HG03460 (cell line): Measurements from ENCODE around the gene FAAP100.
"Not testable (repeated sequence)": the region's sequence is repeated elsewhere in the genome, so short reads cannot be mapped to it uniquely, and the experiment has no call there.

Experiments used
- ATAC-seq: cut with Tn5 transposase; IDR thresholded peaks from one replicate; pipeline ENCODE4 v1.9.1; 2021; ENCODE audit not compliant: unreplicated experiment

Gene FAAP100

GRCh38 chr17:81539571-81539900 is 12.6 kb downstream of the FAAP100 start:
- ATAC-seq, result no peak

GRCh38 chr17:81538651-81539570 is 13.2 kb downstream of the FAAP100 start:
- ATAC-seq, result no peak

- ATAC-seq, result no peak
Measured at GRCh38 chr17:81537856-81538555, 14.1 kb downstream of the FAAP100 start.

DNA sequence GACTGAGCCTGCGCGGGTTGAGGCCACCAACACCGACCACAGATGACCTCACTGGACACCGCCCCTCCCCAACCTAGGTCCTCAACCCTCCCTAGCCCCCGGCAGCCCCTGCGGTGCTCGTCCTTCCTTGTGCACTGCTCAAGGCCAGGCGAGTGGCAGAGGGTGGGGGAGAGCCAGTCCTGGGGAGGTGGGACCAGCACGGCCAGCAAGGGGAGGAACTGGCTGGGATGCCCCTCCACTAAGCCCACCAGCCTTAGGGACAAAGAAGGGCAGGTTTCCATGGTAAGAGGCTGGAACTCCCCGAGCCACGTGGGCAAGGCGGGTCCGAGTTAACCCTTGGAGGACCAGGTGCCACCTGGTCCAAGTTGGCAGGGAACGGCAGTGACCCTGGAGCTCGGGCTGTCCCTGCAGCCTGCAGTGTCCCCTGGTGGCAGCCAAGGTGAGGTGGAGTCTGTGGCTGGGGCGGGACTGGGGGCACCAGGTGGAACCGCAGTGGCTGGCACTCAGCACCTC is 14.8 kb downstream of the FAAP100 start:
- ATAC-seq, result no peak

- no peak for ATAC-seq
Measured at GRCh38 chr17:81536299-81537290, 15.6 kb downstream of the FAAP100 start.

DNA sequence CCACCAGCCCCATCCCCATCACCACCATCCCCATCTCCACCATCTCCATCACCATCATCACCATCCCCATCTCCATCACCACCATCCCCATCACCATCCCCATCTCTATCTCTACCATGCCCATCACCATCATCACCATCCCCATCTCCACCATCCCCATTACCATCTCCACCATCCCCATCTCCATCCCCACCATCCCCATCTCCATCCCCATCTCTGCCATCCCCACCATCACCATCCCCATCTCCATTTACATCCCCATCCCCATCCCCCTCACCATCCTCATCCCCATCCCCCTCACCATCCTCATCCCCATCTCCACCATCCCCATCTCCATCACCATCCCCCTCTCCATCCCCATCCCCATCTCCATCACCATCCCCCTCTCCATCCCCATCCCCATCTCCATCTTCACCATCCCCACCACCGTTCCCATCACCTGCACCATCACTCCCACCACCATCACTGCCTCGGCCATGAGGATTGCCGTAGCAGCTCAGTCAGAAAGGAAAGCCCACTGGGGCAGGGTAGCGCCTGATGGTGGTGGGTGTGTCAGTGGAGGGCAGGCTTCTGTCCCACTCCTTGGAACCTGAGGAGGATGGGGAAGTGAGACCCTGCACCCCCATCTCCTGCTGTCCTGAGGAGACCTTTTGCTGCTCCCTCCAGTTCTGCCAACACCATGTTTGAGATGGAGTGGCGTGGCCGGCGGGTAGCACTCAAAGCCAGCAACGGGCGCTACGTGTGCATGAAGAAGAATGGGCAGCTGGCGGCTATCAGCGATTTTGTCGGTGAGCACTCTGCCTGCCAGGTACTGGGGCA is 16.5 kb downstream of the FAAP100 start:
- no peak for ATAC-seq

DNA sequence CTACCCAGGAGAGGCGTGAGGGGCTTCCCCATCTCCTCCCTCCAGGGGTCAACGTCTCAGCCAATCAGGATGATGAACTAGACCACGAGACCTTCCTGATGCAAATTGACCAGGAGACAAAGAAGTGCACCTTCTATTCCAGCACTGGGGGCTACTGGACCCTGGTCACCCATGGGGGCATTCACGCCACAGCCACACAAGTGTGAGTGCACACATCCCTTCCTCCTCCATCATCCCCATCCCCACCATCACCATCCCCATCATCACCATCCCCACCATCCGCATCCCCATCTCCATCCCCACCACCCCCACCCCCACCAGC is 17.2 kb downstream of the FAAP100 start:
- ATAC-seq, result no peak

- ATAC-seq, result no peak
Measured at GRCh38 chr17:81534157-81535006, 17.8 kb downstream of the FAAP100 start.

DNA sequence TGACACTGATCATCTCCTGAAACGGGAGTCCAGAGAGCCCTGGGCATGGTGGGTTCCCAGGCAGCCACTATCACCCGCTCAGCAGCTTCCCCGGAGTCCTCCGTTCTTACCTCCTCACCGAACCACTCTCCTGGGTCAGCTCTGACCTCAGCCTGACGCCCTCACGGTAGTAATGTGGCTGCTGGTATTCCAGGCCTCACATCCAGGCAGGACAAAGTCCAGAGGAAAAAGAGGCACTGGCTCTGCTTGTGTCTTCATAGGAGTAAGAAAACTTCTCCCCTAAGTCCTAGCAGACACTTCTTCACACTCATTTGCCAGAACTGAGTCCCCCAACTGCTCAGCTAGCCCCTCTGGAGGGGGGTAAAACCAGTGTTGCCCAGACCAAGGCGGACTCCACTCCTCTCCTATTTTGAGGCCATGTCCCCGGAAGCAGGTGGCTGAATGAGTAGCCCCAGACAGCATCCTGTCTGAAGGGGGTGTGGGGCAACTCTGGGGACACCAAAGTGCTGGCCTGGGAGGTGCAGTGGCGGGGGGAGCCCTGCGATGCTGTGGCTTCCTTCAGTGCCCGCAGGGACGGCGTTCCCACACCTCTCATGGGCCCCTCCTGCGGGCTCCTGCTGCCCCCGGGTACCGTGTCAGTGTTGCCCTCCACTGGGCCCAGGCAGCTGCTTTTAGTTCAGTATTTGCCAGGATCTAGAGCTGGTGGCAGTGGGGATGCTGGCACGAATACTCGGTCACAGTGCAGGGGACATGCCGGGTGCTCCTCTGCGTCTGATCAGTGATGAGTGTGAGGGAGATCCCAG is 18.6 kb downstream of the FAAP100 start:
- no peak for ATAC-seq

GRCh38 chr17:81532490-81533287 is 19.5 kb downstream of the FAAP100 start:
- no peak for ATAC-seq

DNA sequence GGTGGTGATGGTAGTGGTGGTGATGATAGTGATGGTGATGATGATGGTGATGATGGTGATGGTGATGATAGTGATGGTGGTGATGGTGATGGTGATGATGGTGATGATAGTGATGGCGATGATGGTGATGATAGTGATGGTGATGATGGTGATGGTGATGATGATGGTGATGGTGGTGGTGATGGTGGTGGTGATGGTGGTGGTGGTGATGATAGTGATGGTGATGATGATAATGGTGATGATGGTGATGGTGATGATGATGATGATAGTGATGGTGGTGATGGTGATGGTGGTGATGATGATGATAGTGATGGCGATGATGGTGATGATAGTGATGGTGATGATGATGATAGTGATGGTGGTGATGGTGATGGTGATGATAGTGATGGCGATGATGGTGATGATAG is 20.2 kb downstream of the FAAP100 start:
- ATAC-seq, result not testable (repeated sequence)

DNA sequence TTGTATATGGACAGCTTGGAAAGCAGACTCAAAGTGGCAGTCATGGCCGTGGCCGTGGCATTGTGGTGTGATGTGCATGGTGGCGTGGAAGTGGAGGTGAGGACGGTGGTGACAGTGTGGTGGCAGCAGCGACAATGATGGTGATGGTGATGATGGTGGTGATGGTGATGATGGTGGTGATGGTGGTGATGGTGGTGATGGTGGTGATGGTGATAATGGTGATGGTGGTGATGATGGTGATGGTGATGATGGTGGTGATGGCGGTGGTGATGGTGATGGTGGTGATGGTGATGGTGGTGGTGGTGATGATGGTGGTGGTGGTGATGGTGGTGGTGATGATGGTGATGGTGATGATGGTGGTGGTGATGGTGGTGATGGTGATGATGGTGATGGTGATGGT is 21.1 kb downstream of the FAAP100 start:
- not testable (repeated sequence) for ATAC-seq

DNA sequence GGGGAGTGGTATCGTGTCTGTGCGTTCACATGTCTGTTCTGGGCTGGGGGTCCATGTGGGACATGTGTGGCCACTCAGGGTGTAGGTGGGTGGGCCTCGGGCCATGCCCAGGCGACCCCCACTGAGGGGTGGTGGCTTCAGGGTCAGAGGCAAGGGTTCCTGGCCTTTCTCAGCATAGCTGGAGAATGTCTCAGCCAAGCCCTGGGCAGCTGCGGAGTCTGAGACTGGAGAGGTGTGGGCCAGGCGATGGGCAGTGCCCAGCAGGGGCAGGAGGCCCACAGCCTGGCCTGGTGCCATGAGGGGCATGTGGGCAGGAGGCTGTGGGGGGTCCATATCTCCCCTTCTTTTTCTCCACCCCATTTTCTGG is 22.7 kb downstream of the FAAP100 start:
- no peak for ATAC-seq

- ATAC-seq, result no peak
Measured at GRCh38 chr17:81528651-81529436, 23.3 kb downstream of the FAAP100 start.

GRCh38 chr17:81528384-81528650 is 23.8 kb downstream of the FAAP100 start:
- ATAC-seq, result no peak

GRCh38 chr17:81527591-81528383 is 24.4 kb downstream of the FAAP100 start, which contains the start of gene FSCN2:
TSS of gene FSCN2 (plus strand) at chr17:81528377. CDS start at chr17:81528532, 155 bp downstream.
- no peak for ATAC-seq
